ENCODE results near the gene GCHFR. TPM values are rescaled to one million over a fixed set of nuclear protein-coding genes. Genes with fewer than 3 reads are reported as not detected.

Gene GCHFR
- total RNA-seq, 1 experiment from 2014 or later, result 105 TPM

DNA sequence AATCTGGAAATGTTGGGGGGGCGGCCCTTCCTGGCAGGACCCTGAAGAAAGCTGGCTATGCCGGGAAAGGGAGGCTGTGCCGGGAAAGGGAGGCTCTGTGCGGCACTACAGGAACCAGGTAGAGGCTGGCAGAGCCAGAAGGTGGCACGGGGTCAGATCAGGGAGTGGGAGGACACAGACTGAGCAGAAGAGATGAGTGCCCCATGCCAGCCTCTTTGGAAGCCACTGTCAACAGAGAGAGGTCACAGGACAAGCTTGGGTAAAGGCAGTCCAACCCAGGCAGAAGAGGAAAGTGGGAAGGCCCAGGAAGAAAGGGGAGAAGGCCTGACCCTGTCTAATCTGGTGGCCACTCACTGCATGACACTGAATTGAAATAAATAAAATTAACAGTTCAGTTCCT, 7.4 kb downstream of the GCHFR start:
- no peak for DNase-seq (ENCODE audit: low read depth)
- in situ Hi-C loops (cut with HindIII; ENCODE audit: low pct_unique_long_range_greater_than_20kb, low sequenced_read_pairs), result no loop called here

DNA sequence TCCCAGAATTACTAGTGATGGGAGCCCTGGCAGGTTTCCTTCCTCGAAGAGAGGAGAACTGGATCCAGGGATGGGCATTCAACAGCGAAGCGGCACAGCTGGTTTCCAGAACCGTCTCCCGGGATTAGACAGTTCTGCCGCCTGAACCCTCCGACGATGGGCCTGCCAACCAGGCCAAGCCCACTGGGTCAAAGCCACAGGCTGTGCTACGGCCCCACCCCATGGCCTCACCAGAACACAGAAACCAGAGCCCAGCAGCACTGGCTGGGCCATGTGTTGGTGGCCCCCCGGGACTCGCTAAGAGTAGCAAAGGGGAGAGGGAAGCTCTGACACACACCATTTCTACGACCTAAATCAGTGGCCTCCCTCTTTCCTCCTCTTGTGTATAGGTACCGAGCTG, 8.1 kb downstream of the GCHFR start:
- in situ Hi-C loops (cut with HindIII; ENCODE audit: low pct_unique_long_range_greater_than_20kb, low sequenced_read_pairs), result no loop called here
- DNase-seq (ENCODE audit: low read depth), result no peak

DNA sequence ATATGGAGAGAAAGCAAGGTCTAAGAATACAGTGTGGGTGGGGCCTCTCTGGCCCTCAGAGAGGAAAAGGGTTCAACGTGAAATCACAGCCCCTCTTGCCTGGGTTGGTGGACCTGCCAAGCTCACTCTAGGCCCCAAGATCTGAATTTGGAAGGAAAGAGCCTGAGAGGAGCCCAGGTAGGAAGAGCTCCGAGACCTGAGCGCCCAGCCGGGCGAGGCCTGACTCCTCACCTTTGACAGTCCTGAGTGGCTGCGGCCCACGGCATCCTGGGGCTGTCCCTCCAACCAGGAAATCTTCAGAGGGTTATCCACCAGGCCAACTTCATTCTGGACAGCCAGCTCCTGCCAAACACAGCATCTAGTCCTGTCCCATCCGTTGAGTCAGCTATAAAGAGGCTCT, 9.6 kb downstream of the GCHFR start:
- in situ Hi-C loops (cut with HindIII; ENCODE audit: low pct_unique_long_range_greater_than_20kb, low sequenced_read_pairs), result no loop called here
- no peak for DNase-seq (ENCODE audit: low read depth)

DNA sequence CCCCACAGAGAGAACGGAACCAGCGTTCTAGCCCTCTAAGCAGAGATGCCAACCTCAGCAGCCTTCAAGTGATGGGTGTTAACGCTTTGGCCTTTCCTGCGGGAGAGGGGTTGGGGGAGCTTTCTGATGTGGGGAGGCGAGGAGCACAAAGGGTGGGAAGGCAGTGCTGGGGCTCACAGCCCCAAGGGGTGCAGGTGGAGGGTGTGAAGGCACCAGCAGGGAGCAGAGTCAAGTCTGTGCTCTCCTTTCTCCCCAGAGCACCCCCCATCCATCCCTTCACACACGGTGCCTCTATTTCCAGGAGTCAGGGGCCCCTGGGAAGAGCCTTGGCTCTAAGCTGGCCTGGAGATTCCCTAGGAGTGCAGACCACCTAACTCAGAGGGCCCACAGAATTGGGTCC, 10.0 kb downstream of the GCHFR start:
- DNase-seq (ENCODE audit: low read depth), result no peak
- in situ Hi-C loops (cut with HindIII; ENCODE audit: low pct_unique_long_range_greater_than_20kb, low sequenced_read_pairs), result no loop called here

DNA sequence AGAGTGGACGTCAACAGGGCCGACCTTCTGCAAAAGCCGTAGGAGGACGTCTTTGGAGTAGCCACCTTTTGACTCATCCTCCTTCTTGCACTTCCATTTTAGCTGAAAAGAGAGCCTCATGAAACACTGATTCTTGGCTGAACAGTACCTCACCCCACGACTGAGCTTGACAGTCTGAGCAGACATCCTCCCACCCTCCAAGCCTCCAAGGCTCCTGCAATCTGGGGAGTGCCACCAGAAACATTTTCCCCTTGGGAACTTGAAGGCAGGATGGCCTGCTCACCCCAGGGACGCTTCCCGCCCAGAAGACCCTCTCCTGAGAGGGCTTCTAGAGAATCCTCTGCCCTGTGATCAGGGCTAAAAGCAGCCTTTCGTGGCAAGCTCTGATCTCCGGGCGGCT, 11.1 kb downstream of the GCHFR start:
- DNase-seq (ENCODE audit: low read depth), result no peak
- in situ Hi-C loops (cut with HindIII; ENCODE audit: low pct_unique_long_range_greater_than_20kb, low sequenced_read_pairs), result no loop called here

DNA sequence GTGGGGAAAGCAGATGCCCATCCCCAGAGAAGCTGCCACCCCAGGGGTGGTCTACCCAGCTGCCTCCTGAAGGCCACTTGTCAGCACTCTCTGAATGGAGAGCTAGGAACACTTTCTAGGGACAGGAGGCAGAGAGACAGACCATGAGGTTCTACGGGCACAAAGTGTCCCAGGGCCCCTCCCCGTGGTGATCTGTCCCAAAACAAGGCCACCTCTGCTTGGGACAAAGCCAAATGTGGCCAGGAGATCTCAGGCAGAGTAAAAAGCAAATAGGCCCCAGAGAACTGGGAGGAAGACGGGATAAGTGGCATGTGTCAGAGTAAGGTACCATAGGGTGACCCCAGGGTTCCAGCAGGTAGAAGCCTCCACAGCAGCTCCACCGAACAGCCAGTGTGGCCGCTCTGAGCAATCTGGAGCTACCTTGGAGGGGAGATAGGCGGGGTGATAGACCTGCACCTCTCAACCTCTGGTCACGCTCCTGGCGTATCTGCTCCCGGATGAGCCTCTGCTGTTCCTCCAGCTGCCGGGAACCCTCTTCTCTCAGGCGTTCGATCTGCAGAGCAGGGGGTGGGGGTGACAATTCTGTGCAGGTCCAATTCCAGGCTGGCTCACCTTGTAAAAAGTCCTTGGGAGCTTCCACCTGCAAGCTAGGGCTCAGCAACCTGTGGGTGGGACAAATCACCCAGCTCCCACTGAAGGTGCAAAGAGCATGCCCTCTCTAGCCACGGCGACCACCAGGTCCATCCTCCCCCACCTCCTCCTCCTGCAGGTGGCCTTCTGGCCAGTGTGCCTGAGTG, 12.1 kb downstream of the GCHFR start:
- DNase-seq (ENCODE audit: low read depth), result no peak
- in situ Hi-C loops (cut with HindIII; ENCODE audit: low pct_unique_long_range_greater_than_20kb, low sequenced_read_pairs), result no loop called here

DNA sequence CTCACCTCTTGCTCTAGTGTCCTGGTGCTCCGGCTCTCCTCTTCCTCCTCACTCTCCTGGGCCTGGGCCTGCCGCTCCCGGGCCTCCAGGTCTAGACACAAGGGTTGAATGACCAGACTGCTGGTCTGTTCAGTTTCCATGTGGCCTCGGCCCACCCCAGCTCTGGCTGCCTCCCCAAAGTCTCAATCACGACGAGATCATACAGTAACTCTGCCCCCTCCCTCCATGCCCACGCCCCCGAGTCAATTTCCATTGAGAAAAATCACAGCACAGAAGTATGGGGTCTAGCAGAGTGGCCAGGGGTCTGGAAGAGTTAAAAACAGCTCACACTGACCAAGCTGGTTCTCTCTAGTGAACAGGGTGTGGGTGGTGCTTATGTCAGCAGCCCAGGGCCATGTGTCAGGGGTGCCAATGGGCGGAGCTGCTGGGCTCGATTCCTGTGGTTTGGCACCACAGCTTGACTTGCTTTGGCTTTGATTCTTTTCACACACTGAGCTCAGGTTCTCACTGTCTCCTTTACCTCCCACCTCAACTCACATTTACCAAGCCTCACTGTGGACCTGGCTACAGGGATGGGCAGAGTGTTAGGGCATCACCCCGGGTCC, 12.8 kb downstream of the GCHFR start:
- DNase-seq (ENCODE audit: low read depth), result peak; percentile 66
- in situ Hi-C loops (cut with HindIII; ENCODE audit: low pct_unique_long_range_greater_than_20kb, low sequenced_read_pairs), result no loop called here

DNA sequence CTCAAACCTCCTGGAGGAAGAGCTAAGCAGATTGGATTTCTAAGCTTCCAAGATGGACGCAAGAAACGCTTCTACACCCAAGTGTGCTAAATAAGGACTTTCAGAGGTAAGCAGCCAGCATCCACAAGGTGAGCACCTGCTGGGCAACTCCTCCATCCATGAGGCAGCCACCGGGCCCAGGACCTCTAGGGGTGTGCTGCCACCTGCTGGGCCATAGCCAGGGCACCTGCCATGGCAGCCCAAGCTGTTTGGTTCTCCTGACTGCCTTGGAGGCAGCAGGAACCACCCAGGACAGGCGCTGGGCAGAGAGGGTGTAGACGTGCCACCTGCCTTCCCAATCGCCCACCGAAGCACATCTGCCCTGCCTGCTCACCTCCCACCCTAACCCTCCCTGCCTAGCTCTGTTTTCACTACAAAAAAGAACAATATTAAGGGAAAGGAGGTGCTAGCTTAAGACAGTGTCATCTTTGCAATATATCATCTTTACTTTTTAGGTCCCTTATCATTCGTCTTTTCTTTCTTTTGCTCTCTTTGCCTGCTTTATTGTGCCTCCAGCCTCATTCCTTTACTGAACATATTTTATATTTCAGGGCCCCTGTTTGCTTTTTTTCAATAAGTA, 18.9 kb downstream of the GCHFR start:
- in situ Hi-C loops (cut with HindIII; ENCODE audit: low pct_unique_long_range_greater_than_20kb, low sequenced_read_pairs), result no loop called here
- DNase-seq (ENCODE audit: low read depth), result peak; percentile 60

DNA sequence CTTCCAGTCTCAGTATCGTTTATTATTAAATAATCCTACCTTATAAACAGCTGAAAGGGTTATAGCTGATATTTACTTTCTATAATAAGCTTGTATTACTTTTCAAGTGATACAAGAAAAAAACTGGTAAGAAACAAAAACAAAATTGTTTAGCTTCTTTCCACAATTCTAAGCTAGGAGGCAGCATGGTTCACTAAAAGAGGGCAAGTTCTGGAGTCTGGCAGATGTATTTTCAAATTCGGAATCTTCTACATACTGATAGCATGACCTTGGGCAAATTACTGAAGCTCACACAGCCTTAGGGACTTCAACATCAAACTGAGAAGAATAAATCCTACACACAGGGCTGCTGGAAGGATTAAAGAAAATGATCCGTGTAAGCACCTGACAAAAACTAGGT, 21.3 kb downstream of the GCHFR start:
- no peak for DNase-seq (ENCODE audit: low read depth)
- in situ Hi-C loops (cut with HindIII; ENCODE audit: low pct_unique_long_range_greater_than_20kb, low sequenced_read_pairs), result no loop called here

DNA sequence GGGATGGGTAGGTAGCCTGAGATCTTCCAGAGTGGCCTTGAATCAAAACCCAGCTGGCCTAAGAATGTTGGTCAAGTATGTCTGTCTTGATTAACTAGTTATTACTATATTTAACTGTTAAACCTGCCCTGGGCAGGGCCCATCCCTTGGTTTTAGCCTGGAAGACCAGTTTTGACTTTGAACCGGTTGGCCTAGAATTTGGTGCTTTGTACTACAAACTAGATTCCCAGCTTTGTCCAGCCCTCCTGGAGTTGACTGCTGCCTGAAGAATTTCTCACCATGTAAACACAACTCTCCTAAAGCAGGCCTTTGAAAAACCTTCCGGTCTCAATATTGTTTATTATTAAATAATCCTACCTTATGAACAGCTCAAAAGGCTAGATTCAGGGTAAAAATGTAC, 21.9 kb downstream of the GCHFR start:
- no peak for DNase-seq (ENCODE audit: low read depth)
- in situ Hi-C loops (cut with HindIII; ENCODE audit: low pct_unique_long_range_greater_than_20kb, low sequenced_read_pairs), result no loop called here

DNA sequence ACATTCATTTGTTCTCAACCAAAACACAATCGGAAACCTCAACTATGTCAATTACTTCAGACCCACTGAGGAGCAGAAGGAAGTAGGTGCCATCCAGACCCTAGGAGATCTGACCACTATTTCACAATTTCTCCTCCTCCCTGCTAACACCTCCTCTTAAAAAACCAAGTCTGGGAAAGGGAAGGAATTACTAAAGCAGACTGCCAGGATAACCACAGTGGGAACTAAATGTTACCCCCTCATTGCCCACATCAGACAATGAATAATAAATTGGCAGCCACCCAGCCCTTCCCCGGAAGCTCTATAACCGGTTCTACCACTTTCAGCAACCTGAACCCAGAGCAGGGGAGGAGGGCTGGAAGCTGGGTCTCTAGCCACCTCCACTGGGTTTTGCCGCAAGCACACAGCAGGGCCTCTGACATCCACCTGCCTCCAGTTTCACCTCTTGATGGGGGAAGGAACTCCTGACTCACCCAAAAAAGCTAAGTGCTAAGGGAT, 23.5 kb downstream of the GCHFR start:
- DNase-seq (ENCODE audit: low read depth), result peak; percentile 10
- in situ Hi-C loops (cut with HindIII; ENCODE audit: low pct_unique_long_range_greater_than_20kb, low sequenced_read_pairs), result no loop called here

DNA sequence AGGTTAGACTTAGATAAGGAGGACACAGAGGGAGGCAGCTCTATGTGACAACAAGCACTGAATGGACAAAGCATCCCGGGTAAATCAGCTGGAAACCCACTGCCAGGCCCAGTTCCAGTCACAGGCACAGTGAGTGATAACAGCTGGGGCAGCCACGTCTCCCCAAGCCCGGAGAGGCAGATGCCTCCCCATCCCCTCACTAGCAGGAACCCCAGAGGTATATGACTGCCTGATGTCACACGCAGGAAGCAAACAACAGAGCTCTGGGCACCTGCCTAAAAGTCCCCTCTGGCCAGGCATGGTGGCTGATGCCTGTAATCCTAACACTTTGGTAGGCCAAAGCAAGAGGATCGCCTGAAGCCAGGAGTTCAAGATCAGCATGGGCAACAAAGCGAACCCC, 24.1 kb downstream of the GCHFR start:
- in situ Hi-C loops (cut with HindIII; ENCODE audit: low pct_unique_long_range_greater_than_20kb, low sequenced_read_pairs), result no loop called here
- no peak for DNase-seq (ENCODE audit: low read depth)

DNA sequence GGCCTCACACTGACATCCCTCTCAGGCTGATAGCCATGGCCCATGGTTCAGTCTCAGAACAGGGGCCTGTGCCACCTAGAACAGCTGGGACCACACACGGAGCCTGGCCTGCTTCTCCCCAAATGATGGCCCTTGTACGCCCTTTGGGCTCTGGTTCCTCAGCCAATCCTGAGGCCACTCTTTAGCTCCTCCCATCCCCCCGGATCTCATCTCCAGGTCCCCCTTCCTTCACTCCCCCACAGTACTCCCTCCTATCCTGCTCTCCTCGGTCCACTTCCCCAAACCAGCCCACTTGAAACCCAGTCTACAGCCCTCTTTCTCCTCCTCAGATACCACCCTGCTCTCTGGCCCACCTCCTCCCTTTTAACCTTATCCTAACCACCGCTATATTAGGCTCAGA, 25.3 kb downstream of the GCHFR start:
- no peak for DNase-seq (ENCODE audit: low read depth)
- in situ Hi-C loops (cut with HindIII; ENCODE audit: low pct_unique_long_range_greater_than_20kb, low sequenced_read_pairs), result no loop called here

DNA sequence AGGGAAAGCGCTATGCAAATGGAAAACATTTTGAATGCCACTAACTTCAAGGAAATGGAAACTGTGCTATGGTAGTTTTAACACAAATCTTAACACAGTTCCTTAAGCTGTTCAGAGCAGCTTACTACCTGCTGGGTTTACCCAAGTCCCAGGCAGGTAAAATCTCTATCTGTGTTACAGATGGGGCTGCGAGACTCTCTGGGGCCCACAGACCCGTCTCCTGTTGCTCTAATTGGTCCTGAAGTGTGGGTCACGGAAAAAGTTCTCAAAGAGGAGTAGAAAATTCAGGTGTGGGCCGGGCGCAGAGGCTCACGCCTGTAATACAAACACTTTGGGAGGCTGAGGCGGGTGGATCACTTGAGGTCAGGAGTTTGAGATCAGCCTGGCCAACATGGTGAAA, 26.1 kb downstream of the GCHFR start:
- in situ Hi-C loops (cut with HindIII; ENCODE audit: low pct_unique_long_range_greater_than_20kb, low sequenced_read_pairs), result no loop called here
- no peak for DNase-seq (ENCODE audit: low read depth)

DNA sequence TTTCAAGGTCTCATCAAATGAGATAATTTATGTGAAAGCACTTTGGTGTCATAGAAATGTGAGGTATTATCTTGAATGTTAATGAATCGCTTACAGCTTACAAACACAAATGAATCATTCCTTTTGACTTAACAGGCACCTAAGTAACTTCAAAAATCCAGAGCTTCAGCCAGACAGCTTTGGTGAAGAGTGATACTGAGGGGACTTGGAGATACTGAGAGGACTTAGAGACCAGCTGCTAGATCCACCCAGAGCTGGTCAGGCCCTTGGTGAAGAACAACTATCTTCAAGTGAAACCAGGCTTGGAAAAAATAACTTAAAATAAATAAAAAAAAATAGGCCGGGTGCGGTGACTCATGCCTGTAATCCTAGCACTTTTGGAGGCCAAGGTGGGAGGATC, 26.9 kb downstream of the GCHFR start:
- DNase-seq (ENCODE audit: low read depth), result peak; percentile 16
- in situ Hi-C loops (cut with HindIII; ENCODE audit: low pct_unique_long_range_greater_than_20kb, low sequenced_read_pairs), result no loop called here

DNA sequence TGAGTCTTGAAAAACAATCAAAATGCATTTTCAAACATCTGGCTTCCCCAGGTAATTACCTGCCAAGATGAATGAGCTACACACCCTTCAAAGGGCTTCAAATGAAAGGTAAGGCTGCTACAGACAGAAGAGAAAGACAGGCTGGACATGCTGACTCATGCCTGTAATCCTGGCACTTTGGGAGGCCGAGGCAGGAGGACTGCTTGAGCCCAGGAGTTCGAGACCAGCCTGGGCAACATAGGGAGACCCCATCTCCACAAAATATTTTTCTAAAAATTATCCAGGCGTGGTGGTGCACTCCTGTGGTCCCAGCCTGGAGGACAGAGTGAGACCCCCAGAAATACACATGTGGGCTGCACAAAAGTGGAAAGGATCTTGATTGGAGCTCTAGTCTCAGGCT, 28.5 kb downstream of the GCHFR start:
- no peak for DNase-seq (ENCODE audit: low read depth)
- in situ Hi-C loops (cut with HindIII; ENCODE audit: low pct_unique_long_range_greater_than_20kb, low sequenced_read_pairs), result no loop called here

DNA sequence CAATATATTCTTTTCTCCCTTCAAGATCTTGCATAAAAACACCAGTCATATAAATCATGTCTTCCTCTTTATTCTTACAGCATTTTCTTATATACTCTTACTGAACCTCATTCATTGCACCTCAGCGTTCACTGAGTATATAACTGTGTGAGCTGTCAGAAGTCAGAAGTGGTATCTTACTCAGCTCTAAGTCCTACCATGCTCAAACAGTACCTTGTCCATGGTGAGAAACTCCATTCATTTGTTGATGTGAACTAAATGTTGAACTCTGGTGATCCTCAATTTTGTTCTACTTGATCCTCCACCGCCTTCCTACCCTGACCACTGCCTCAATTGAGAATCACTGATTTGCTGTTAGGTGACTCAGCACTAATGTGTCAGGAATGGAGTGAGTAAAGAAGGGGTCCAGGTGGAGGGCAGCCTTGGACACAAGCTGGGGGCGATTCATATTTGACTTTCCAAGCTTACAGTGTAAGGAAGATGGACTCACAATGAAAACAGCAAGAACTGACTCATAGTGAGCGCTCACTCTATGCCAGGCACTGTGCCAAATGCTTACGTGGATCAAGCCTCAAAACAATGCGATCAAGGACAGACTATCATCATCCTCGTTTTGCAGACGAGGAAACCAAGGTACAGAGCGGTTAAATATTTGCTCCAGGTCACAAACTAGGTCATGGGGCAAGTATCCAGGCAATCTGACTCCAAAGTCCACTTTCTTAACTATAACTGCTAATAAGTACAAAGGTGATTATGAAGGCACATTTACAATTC, 29.5 kb downstream of the GCHFR start:
- DNase-seq (ENCODE audit: low read depth), result peak; percentile 88
- in situ Hi-C loops (cut with HindIII; ENCODE audit: low pct_unique_long_range_greater_than_20kb, low sequenced_read_pairs), result no loop called here

DNA sequence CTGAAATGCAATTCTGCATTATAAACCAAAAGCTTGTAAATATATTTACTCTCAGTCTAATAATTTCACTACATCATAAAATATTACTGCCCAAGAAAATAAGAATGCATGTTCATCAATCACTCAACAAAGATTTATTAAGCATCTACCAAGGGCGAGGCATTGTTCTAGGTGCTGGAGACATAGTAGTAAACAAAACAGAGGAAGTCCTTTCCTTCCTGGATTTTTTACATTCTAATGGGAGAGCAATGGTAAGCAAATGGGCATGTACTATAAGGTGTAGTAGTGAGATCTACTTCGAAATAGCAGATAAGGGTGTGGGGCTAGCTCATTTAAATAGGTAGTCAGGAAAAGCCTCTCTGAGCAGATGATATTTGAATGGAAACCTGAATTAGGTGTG, 32.2 kb downstream of the GCHFR start:
- DNase-seq (ENCODE audit: low read depth), result no peak
- in situ Hi-C loops (cut with HindIII; ENCODE audit: low pct_unique_long_range_greater_than_20kb, low sequenced_read_pairs), result no loop called here

DNA sequence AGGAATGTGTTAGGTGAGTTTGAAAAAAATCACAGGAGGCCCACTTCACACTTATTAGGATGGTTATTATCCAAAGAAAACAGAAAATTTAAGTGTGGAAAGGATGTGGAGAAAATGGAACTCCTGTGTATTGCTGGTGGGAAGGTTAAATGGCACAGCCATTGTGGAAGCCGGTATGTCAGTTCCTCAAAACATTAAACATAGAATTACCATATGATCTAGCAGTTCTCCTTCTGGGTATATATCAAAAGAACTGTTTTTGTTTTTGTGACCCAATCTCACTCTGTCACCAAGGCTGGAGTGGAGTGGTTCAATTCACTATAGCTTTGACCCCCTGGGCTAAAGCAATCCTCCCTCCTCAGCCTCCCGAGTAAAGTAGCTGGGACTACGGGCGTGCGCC, 32.6 kb downstream of the GCHFR start:
- in situ Hi-C loops (cut with HindIII; ENCODE audit: low pct_unique_long_range_greater_than_20kb, low sequenced_read_pairs), result no loop called here
- DNase-seq (ENCODE audit: low read depth), result no peak
